GM12801 (cell line): ENCODE results near the gene ARHGEF10L.

Source experiments
- CTCF ChIP-seq: IDR thresholded peaks from one replicate; pipeline ENCODE4 v1.5.1; 2011; ENCODE audit warnings: control low read depth; ENCODE audit not compliant: insufficient read length; ENCODE audit errors: extremely low read depth

ARHGEF10L gene

GRCh38 chr1:17678011-17678410, 138.5 kb downstream of the ARHGEF10L start:
- no peak for TF ChIP-seq CTCF

GRCh38 chr1:17679856-17680255, 140.4 kb downstream of the ARHGEF10L start:
- no peak for TF ChIP-seq CTCF

- no peak for TF ChIP-seq CTCF
These were observed 140.8 kb downstream of the ARHGEF10L start for GRCh38 chr1:17680308-17680707.

GRCh38 chr1:17682400-17682799, 142.9 kb downstream of the ARHGEF10L start:
- TF ChIP-seq CTCF, result no peak

- no peak for TF ChIP-seq CTCF
These were observed 144.1 kb downstream of the ARHGEF10L start for GRCh38 chr1:17683598-17683997.

- TF ChIP-seq CTCF, result no peak
These were observed 145.3 kb downstream of the ARHGEF10L start for GRCh38 chr1:17684810-17685209.

GRCh38 chr1:17686258-17686657, 146.8 kb downstream of the ARHGEF10L start:
- no peak for TF ChIP-seq CTCF

GRCh38 chr1:17687145-17687544, 147.6 kb downstream of the ARHGEF10L start:
- TF ChIP-seq CTCF, result no peak
